ENCODE results near the gene COL13A1.

DNA sequence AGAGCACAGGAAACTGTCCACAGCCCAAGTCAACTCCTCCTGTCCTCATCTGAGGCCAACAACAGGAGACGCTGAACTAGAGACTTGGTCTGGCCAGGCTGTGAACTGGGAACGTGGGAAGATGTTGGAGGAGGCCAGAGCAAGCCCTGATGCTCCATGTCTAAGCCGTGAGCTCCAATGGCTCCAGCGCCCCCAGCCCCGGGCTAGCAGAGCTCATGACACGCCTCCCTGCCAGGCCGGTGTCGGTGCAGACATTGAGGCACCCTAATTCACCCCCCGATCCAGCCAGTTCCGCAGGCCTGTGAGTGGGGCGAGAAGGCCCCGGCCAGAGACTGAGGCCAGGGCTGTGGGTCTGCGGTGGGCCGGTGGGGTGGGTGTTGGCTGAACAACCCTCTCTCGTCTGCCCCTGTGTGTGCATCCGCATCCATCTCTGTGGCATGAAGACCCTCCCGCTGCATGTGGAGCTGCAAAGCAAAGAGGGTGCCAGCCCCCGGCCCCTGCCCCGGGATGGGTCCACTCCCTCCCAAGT is 141.7 kb downstream of the COL13A1 start:
- TF ChIP-seq, protein P1, sequence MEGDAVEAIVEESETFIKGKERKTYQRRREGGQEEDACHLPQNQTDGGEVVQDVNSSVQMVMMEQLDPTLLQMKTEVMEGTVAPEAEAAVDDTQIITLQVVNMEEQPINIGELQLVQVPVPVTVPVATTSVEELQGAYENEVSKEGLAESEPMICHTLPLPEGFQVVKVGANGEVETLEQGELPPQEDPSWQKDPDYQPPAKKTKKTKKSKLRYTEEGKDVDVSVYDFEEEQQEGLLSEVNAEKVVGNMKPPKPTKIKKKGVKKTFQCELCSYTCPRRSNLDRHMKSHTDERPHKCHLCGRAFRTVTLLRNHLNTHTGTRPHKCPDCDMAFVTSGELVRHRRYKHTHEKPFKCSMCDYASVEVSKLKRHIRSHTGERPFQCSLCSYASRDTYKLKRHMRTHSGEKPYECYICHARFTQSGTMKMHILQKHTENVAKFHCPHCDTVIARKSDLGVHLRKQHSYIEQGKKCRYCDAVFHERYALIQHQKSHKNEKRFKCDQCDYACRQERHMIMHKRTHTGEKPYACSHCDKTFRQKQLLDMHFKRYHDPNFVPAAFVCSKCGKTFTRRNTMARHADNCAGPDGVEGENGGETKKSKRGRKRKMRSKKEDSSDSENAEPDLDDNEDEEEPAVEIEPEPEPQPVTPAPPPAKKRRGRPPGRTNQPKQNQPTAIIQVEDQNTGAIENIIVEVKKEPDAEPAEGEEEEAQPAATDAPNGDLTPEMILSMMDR (IDR thresholded peaks at IDR 0.05 in 4 of 5, conservative IDR thresholded peaks at IDR 0.05 in 1 of 5) = no peak
- TF ChIP-seq POLR2A (IDR thresholded peaks at IDR 0.05) = no peak
